Skeletal muscle cell (primary cell): ENCODE results near the gene S100A2.

Source experiments
- DNase-seq: peaks from one replicate; pipeline ENCODE4 v3.0.0-alpha.2; 2010; ENCODE audit warnings: low read depth
- H3K4me3 ChIP-seq: 2 replicates; pipeline ENCODE4 v1.5.1; 2011; ENCODE audit warnings: low read depth, mild to moderate bottlenecking, control low read depth, low read length, moderate library complexity

S100A2 gene

DNA sequence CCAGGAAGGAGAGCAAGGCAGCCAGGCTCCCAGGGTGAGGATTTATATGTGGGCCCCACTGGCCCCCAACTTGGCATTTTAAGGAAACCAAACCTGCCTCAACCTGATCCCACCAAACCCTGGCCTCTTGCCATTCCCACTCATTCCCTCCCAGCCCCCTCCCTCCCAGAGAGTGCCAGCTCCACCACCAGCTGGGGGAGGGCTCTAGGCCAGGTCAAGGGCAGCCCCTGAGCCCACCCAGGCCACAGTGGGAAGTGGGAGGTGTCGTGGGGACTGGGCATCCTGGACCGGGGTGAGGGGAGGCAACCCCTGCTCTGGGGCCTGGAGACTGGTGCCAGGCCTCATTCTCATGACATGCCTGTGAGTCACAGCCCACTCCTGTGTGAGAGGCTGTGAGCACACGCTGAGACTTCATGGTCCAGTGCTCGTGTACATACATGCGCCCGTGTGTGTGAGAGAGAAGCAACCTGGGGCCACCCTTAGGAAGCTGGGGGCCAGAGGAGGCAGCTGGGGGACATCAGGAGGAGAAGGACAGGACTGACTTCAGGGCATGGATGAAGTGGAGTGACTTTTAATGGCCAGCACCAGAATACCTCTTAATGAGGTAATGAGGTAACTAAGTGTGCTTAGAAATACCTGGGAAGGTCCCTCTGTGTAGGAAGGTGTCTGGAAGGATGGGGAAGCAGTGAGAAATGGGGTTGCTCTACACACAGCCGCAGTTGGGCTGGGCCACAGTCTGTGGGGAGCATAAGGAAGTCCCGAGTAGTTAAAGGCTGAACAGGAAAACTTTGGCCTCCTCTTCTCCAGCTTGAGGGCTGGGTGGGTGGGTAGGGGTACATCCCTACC is at the start of gene S100A2:
Gene S100A2, minus strand, starts transcription at position 316 of the 846 bp plus-strand sequence. CDS start 1,967 bp downstream, outside the sequence.
- no peak within 1 kb of the TSS for H3K4me3 ChIP-seq

DNA sequence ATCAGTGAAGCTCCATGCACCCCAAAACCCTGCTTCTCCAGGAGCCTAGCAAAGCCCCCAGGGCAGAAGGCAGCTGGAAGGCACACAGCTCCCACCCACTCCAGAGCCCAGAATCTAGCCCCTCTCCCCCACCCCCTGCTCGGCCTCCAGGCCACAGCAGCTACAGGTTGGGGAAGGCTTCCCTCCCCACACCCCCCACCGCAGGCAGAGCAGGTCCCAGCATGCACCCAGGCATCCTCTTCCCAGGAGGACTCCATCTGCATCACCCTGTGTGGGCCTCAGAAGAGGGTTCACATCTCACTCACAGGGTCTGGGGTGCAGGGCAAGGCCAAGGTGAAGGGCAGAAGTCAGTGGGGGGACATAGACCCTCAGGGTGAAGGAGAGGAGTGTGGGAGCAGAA is 49.8 kb upstream of the S100A2 start:
- DNase-seq, result no peak
- no peak overlapping the region for H3K4me3 ChIP-seq

More for the DNA sequence above, at the start of gene S100A2:
- peak; percentile 81 for DNase-seq

DNA sequence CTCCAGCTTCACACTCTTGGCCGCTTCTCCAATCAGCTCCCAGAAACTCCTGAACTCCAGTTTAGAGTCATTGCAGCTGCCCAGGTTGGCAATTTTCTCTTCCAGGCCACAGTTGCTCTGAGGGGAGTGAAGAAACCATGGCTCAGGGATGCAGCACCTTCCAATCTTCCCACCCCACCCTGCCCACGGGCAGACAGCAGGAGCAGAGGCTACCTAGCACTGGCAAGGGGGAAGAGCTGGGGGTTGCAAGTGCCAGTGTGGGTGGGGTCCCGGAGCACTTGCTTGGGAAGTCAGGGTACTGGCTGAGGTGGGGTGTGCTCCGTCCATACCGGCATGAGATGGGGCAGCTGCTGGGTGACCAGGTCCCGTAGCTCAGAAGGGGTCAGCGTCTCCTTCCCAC is 49.3 kb upstream of the S100A2 start:
- H3K4me3 ChIP-seq, result no peak overlapping the region
- no peak for DNase-seq

DNA sequence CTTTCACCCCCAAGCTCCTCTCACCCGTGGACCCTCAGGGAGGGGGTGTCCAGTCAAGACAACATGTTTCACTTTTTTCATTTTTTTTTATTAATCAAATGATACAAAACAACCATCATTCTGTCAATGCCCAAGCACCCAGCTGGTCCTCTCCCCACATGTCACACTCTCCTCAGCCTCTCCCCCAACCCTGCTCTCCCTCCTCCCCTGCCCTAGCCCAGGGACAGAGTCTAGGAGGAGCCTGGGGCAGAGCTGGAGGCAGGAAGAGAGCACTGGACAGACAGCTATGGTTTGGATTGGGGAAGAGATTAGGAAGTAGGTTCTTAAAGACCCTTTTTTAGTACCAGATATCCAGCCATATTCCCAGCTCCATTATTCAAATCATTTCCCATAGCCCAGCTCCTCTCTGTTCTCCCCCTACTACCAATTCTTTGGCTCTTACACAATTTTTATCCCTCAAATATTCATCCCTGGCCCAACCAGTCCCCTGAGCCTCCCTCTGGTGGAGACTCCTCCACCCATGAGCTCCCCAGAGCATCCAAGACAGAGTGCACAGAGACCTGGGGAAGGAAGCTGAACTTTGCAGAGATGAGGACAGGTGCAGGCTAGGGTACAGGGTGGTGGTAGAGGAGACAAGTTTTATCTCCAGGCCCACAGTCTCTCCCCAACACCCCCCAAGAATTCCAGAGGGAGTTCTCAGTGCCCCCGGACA is 48.7 kb upstream of the S100A2 start:
- no peak overlapping the region for H3K4me3 ChIP-seq
- no peak for DNase-seq

DNA sequence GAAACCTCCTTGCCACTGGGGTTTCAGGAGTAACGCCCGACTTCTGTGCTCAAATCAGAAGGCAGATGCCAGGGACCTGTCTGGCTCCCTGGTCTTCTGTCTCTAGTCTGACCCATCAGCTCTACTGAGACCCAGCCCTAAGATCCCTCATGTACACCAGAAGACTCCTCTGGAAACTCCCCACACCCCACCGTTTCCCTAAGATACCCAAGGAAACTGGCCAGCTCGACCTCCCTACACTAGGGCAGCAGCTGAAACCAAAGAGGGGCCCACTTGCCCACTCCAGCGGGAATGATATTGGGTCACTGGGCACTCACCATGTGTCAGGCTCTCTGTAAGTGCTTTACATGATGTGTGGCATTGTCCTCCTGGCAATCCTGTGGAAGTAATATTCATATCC is 47.8 kb upstream of the S100A2 start:
- H3K4me3 ChIP-seq, result peak overlapping the region; percentile 71
- DNase-seq, result no peak

DNA sequence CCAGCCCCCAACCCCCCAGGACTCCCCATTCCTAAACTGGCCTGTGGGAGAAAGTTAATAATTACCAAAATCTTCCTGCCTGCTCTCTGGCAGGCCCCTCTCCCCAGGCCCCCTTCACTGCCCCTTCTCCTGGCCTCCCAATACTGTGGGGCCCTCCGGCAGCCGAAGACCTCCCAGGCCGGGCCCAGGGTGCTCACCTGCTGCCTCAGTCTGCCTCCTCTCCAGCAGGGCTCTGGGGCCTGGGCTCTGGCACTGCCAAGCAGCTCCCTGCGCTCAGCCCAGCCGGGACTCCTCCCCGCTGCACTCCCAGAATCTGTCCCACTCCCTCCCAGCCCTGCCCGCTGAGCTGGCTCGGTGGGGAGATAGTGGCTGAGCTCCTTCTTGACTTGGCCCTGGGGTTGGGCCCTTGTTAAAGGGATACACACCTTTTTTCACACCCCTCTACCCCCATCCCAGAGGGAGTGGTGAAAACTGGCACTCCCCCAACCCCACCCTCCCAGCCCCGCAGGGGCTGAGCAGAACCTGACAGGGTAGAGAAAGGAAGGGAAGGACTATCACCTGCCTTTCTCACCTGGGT is 47.2 kb upstream of the S100A2 start, which contains the start of gene S100A16:
Gene S100A16, minus strand, starts transcription at position 383 of the 577 bp plus-strand sequence. CDS start 4,986 bp downstream, outside the sequence.
- peak within 1 kb of the TSS; percentile 71 for H3K4me3 ChIP-seq
- no peak for DNase-seq

DNA sequence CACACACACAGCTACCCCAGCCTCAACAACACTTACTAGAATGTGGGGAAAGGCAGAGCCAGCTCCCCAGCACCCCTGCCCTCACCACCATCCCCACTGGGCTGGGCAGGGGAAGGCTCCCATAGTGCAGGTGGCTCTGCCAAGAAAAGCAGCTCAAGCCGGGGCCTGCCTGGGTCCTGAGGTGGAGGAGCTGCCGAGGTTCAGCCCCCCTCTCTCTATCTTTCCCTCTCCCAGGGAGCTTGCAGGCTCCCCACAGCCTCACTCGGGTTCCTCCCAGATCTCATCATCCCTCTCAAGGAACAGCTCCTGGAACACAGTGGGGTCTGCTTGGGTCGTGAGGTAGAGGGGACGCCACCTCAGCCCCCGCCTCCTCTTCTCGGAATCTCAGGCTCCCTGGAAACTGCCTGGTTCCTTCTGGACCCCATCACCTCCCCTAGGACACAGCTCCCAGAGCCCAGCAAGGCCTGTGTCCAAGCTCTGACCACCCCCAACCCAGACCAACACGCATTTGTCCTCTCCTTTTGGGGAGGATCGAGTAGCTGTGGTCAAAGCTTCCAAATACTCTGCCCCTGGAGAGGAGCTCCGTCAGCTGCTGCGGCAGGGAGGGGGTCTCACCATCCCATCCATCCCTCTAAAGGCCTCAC is 46.6 kb upstream of the S100A2 start:
- no peak for DNase-seq
- peak overlapping the region; percentile 71 for H3K4me3 ChIP-seq

DNA sequence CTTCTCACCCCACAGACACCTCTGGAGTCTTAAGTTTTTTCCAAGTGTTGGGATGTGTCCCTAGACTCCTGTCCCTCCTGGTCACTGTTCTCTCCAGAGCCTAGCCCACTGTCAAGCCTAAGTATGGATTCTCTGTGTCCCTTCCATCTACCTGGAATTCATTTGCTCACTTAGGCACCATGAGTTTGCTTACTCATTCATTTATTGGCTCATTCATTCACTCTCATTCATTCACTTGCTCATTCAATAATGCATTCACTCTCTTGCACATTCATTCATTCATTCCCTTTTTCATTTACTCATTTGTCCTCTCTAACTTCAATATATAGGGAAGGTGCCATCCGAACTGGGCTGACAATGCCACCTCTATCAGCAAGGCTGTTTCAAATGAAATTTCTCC is 45.7 kb upstream of the S100A2 start:
- peak overlapping the region; percentile 71 for H3K4me3 ChIP-seq
- DNase-seq, result no peak

DNA sequence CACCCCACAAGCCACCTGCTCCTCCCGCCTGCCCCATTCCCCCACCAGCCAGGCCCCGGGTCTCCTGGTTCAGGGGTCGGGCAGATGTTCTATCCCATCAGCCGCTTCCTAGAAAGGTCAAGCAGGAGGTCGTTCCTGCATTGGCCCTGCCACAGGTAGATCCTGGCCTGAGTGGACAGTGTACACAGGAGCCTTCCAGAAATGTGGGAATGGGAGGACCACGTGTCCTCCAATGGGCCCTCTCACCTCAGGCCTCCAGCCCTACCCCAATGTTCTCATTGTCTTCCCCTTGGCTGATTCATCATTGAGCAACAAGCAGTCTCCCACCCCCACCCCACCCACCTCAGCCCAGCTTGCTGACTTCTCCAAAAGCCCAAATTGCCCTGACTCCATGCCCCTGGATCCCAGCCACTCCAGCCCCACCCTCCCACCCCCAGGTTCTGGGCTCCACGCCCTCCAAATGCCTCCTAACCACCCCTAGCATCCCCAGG is 45.2 kb upstream of the S100A2 start:
- DNase-seq, result no peak
- H3K4me3 ChIP-seq, result peak overlapping the region; percentile 71

DNA sequence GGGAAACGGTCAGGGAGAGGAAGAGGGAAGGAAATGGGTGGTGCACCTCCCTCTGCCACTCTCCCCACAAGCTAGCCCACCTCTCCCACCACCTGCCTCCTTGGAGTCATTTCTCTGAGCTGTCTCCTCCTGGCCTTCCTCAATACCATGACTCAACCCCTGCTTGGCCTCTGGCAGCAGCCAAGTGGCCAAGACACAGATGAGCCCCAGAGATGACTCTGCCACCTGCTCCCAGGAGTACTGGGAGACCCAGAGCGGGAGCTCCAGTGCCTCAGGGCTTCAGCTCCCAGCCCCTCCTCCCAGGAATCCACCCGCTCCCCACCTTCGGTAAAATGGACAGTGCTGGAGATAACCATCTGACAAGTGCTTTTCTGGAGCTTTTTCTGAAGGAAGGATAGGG is 44.7 kb upstream of the S100A2 start:
- peak overlapping the region; percentile 71 for H3K4me3 ChIP-seq
- no peak for DNase-seq

DNA sequence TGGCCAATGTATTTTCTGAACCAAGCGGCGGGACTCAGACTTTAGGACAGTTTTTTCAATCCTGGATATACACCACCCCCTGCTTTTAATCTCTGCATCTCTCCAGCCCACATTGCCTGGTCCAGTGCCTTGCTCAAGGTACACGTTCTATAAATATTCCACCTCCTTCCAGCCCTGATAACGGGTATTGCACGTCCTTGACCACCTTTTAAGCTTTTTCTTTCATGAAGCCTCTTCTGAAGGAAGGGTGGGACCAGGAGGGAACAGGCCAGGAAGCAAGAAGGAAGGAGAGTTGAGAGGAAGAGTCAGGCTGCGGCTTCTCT is 43.9 kb upstream of the S100A2 start:
- no peak for DNase-seq
- H3K4me3 ChIP-seq, result no peak overlapping the region

DNA sequence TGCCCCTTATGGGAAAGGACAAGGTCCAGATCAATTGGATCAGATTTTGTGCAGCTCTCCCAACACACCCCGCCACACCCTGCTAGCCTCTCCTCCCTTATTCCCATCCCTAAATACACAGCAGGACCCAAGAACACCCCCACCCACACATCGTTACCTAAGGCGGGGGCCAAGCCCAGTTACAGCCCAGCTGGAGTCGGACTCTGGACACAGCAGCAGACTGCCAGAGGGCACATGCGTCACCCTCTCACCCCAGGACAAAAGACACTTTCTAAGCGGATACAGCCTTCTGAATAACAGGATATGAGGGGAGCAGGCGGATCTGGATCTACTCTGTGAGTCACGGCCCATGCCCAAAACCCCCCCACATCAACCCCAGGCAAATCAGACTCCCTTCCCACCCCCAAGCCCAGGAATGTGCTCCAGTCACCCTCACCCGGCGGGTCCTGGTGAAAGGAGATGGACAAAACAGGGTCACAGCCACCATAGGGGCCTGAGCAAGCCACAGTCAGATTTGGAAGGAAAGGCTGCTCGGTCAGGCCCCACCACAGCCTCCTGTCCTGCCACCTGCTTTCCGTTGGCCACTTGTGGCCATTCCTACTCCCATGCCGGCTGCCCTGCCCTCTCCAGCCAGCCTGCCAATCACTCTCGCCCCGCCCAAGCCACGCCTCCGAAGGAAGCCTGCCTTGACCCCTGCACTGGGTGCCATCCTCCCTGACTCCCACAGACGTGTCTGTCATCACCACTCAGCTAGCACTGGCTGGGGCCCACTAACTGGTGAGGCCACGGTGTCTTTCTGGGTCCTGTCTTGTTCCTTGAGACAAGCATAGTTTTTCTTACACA is 43.3 kb upstream of the S100A2 start:
- DNase-seq, result peak; percentile 61
- H3K4me3 ChIP-seq, result peak overlapping the region; percentile 38

DNA sequence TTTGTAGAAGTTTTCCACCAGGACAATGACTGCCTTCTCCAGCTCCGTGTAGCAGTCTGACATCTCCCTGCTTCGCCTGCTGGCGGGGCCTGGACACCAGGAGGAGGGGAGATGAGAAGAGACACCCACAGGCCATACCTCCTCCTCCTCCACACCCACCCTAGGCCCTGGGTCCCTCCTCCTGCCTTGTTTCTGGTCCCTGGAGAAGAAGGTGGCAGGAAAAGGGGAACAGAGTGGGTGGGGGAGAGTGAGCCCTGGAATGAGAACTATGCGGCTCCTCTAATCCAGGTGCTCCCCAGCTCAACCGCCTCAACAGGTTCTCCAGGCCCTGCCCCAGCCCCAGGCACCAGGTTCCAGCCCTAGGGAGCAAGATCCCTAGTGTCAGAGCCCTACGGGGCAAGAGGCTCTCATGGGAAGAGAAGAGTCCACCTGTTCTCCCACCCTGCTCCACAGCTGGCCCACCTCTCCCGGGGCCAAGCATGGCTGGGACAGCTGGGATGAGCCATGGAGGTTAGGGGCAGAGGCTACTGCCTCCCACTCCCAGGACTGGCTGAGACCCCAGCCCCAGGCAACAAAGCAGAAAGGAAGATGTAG is 42.5 kb upstream of the S100A2 start:
- peak overlapping the region; percentile 38 for H3K4me3 ChIP-seq
- no peak for DNase-seq

DNA sequence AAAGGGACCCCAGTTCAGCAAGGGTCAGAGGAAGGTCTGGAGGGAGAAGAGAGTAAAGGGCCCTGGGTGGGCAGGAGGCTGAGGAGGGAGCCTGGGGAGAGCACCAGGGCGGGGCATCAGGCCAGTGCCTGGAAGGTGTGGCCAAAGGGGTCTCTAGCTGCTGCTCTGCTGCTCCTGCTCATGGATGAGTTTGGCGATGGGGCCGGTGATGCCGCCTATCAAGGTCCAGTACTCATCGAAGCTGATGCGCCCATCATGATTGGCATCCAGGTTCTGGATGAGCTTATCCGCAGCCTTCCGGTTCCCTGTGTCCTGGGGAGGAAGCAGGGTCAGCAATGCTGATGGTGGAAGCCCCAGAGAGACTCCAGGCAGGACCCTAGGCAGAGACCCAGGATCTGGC is 41.7 kb upstream of the S100A2 start:
- H3K4me3 ChIP-seq, result no peak overlapping the region
- no peak for DNase-seq

DNA sequence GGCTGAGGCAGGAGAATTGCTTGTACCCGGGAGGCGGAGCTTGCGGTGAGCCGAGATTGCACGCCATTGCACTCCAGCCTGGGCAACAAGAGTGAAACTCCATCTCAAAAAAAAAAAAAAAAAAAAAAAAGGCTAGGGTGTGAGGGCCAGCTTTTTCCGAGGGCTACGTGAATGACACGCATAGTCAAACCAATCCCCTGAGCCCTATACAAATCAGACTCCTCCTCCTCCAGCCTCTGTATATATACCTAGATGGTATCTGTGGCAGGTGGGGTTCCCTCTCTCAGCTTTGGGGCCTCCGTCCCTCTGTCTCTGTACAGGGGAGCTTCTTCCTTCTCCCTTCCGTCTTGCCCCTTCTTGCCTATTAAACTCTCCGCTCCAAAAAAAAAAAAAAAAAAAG is 40.5 kb upstream of the S100A2 start:
- no peak for DNase-seq
- no peak overlapping the region for H3K4me3 ChIP-seq

DNA sequence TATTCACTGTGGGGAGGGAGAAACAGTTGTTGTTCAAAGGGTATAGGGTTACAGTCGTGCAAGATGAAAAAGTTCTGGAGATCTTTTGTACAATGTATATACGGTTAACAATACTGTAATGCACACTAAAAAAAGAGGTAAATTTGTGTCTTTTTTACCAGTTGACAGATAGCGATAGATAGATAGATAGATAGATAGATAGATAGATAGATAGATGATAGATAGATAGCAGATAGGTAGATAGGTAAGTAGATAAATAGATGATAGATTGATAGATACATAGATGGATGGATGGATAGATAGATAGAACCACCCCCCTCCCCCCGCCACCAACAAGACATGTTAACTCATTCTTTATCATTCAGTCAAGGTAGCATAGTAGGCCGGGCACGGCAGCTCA is 37.1 kb upstream of the S100A2 start:
- no peak overlapping the region for H3K4me3 ChIP-seq
- no peak for DNase-seq

DNA sequence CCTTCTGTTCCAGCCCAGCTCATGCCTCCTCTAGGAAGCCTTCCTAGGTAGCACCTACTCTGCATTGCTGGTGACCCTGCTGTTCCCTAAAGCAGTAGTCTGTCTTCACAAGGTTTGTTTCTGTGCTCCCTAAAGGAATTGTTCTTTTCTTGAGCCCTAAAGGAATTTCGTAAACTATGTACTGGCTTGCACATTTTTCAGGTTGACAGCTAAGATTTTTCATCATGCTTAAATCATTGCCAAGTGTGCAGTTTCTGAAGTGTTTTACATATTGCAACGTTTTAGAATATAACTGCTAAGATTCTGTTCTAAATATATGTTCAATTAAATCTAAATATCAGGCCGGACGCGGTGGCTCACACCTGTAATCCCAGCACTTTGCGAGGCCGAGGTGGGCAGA is 34.2 kb upstream of the S100A2 start:
- no peak for DNase-seq
- no peak overlapping the region for H3K4me3 ChIP-seq

DNA sequence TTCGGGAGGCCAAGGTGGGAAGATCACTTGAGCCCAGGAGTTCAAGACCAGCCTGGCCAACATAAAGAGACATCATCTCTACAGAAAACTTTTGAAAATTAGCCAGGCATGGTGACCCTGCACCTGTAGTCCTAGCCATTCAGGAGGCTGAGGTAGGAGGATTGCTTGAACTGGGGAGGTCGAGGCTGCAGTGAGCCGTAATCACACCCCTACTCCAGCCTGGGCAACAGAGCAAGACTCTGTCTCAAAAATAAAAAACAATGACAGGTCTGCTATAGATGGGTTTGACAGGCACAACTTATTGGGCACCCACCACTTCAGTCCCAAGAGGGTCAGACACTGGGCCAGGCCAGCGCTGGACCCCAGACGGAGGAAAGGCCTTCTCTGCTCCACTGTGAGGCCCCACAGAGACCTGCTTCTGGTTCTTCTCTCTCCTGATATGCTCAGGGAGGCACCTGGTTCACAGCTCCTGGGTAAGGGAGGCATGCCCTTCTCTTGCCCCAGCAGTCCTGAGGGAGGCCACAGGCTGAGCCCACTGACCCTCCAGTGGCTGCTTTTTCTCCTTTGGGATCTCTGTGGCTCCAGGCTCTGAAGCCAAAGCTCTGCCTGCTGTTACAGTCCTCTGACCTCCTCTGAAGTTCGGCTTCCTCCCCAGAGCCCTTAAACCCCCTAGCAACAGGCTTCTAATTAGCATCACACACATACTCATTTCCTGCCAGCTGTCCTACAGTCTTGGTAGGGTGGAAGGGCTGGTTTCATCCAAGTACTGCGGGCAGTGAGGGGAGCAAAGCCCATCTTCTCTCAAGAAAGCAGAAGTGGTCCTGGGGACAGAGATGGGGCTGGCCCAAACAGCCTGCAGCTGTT is 32.9 kb upstream of the S100A2 start:
- DNase-seq, result peak; percentile 56
- H3K4me3 ChIP-seq, result no peak overlapping the region
